NOMO-1 treated with dmso at 0.1 percent for 144 hours (cell line): Measurements from ENCODE around the gene WDR64.
A peak's percentile ranks its signal among the peaks of the same experiment; 100 is the strongest.

ENCODE experiments used
- DNase-seq: peaks from one replicate; lab custom pipeline; 2025; ENCODE audit not compliant: unreplicated experiment; lab: John Stamatoyannopoulos, UW

WDR64 gene

GRCh38 chr1:241630899-241631298 lies 21.2 kb upstream of the WDR64 start:
- no peak for DNase-seq

- DNase-seq = no peak
These were observed 20.4 kb upstream of the WDR64 start for GRCh38 chr1:241631674-241632073.

GRCh38 chr1:241632987-241633386 lies 19.1 kb upstream of the WDR64 start:
- no peak for DNase-seq

- DNase-seq = no peak
These were observed 16.4 kb upstream of the WDR64 start for GRCh38 chr1:241635556-241636152.

GRCh38 chr1:241636291-241636690 lies 15.8 kb upstream of the WDR64 start:
- DNase-seq = no peak

GRCh38 chr1:241637046-241637590 lies 15.0 kb upstream of the WDR64 start:
- DNase-seq = no peak

GRCh38 chr1:241637604-241638003 lies 14.5 kb upstream of the WDR64 start:
- DNase-seq = peak; percentile 9

GRCh38 chr1:241638099-241638682 lies 13.9 kb upstream of the WDR64 start:
- no peak for DNase-seq

- DNase-seq = no peak
These were observed 13.0 kb upstream of the WDR64 start for GRCh38 chr1:241638909-241639622.

- DNase-seq = peak; percentile 63
These were observed 12.4 kb upstream of the WDR64 start for GRCh38 chr1:241639623-241640148.

GRCh38 chr1:241640149-241640866 lies 11.8 kb upstream of the WDR64 start, which contains the start of the genes CHML and OPN3:
TSS of gene CHML (minus strand) at chr1:241640369. CDS start at chr1:241635766, 4,603 bp downstream.
TSS of gene OPN3 (minus strand) at chr1:241640369. CDS start at chr1:241640254, 115 bp downstream.
- peak; percentile 70 for DNase-seq

- peak; percentile 61 for DNase-seq
These were observed 11.0 kb upstream of the WDR64 start for GRCh38 chr1:241640867-241641622.

GRCh38 chr1:241641773-241642592 lies 10.1 kb upstream of the WDR64 start:
- DNase-seq = no peak

GRCh38 chr1:241642593-241642944 lies 9.5 kb upstream of the WDR64 start:
- DNase-seq = no peak

- no peak for DNase-seq
These were observed 7.8 kb upstream of the WDR64 start for GRCh38 chr1:241644259-241644658.

GRCh38 chr1:241645199-241645598 lies 6.9 kb upstream of the WDR64 start:
- DNase-seq = no peak

GRCh38 chr1:241646201-241646600 lies 5.9 kb upstream of the WDR64 start:
- DNase-seq = no peak

GRCh38 chr1:241647658-241648057 lies 4.4 kb upstream of the WDR64 start:
- DNase-seq = no peak

- DNase-seq = no peak
These were observed 3.9 kb upstream of the WDR64 start for GRCh38 chr1:241648159-241648558.

GRCh38 chr1:241654019-241654418 lies 1.9 kb downstream of the WDR64 start:
- no peak for DNase-seq
